Measurements from ENCODE around the gene CHMP2B. TPM values are rescaled to one million over a fixed set of nuclear protein-coding genes. Genes with fewer than 3 reads are reported as not detected.

The CHMP2B gene
- polyA plus RNA-seq (2013): 42.4 TPM

GRCh38 chr3:87227104-87227834 is at the start of gene CHMP2B:
TSS of gene CHMP2B (plus strand) at chr3:87227309. CDS start at chr3:87227523, 214 bp downstream.
- CTCF ChIA-PET: no interaction called here

GRCh38 chr3:87179642-87180041 is 47.5 kb upstream of the CHMP2B start:
- H3K4me1 ChIP-seq (ENCODE audit: control extremely low read depth in 1 of 4, control insufficient read depth in 4 of 4, insufficient read depth in 4 of 4, low read length in 3 of 4): no peaks in the 10 kb centered on the region
- ChIA-PET POLR2A (no interaction called here), CTCF (no interaction called here)
- no peak overlapping the region for H3K4me3 ChIP-seq (ENCODE audit: control insufficient read depth in 1 of 7, extremely low read depth in 1 of 7, insufficient read depth in 4 of 7, low read depth in 2 of 7, low read length in 6 of 7)
- H3K36me3 ChIP-seq (ENCODE audit: control insufficient read depth in 4 of 4, insufficient read depth in 4 of 4, low read length in 3 of 4): no peaks in the 10 kb centered on the region
- DNase-seq: no peak
- H3K27me3 ChIP-seq (replicated peaks in 2 of 5; ENCODE audit: control insufficient read depth in 4 of 5, insufficient read depth in 5 of 5, low read length in 4 of 5): no peaks in the 10 kb centered on the region
- no peak overlapping the region for H3K27ac ChIP-seq (ENCODE audit: insufficient read depth in 1 of 2, low read depth in 1 of 2, low read length in 2 of 2, poor library complexity in 1 of 2, severe bottlenecking in 2 of 2)
- no peaks in the 10 kb centered on the region for H3K9me3 ChIP-seq (ENCODE audit: control extremely low read depth in 1 of 5, control insufficient read depth in 4 of 5, insufficient read depth in 2 of 5, low read depth in 1 of 5, low read length in 4 of 5)

More at GRCh38 chr3:87227104-87227834, at the start of gene CHMP2B:
- POLR2A ChIA-PET: no interaction called here
- 0% methylated on average over 54 of the region's 59 CpGs for WGBS (ENCODE audit: insufficient coverage)
- H3K27ac ChIP-seq (ENCODE audit: insufficient read depth in 1 of 2, low read depth in 1 of 2, low read length in 2 of 2, poor library complexity in 1 of 2, severe bottlenecking in 2 of 2): peak within 1 kb of the TSS; percentile 93 to 96
- no peaks in the 10 kb centered on the region for H3K27me3 ChIP-seq (replicated peaks in 2 of 5; ENCODE audit: control insufficient read depth in 4 of 5, insufficient read depth in 5 of 5, low read length in 4 of 5)
- DNase-seq: peak; percentile 94 to 98 (median 97)
- peaks cover 0 to 7% (median 0%) of the 10 kb centered on the region in 4 experiments for H3K36me3 ChIP-seq (ENCODE audit: control insufficient read depth in 4 of 4, insufficient read depth in 4 of 4, low read length in 3 of 4)
- H3K4me1 ChIP-seq (ENCODE audit: control extremely low read depth in 1 of 4, control insufficient read depth in 4 of 4, insufficient read depth in 4 of 4, low read length in 3 of 4): peaks cover 4 to 25% (median 12%) of the 10 kb centered on the region in 4 experiments
- no peaks in the 10 kb centered on the region for H3K9me3 ChIP-seq (ENCODE audit: control extremely low read depth in 1 of 5, control insufficient read depth in 4 of 5, insufficient read depth in 2 of 5, low read depth in 1 of 5, low read length in 4 of 5)
- peak within 1 kb of the TSS; percentile 80 to 99 (median 91) for H3K4me3 ChIP-seq (ENCODE audit: control insufficient read depth in 1 of 7, extremely low read depth in 1 of 7, insufficient read depth in 4 of 7, low read depth in 2 of 7, low read length in 6 of 7)

- no peaks in the 10 kb centered on the region for H3K9me3 ChIP-seq (ENCODE audit: control extremely low read depth in 1 of 5, control insufficient read depth in 4 of 5, insufficient read depth in 2 of 5, low read depth in 1 of 5, low read length in 4 of 5)
- H3K27ac ChIP-seq (ENCODE audit: insufficient read depth in 1 of 2, low read depth in 1 of 2, low read length in 2 of 2, poor library complexity in 1 of 2, severe bottlenecking in 2 of 2): no peak overlapping the region
- no peak overlapping the region for H3K4me3 ChIP-seq (ENCODE audit: control insufficient read depth in 1 of 7, extremely low read depth in 1 of 7, insufficient read depth in 4 of 7, low read depth in 2 of 7, low read length in 6 of 7)
- H3K27me3 ChIP-seq (replicated peaks in 2 of 5; ENCODE audit: control insufficient read depth in 4 of 5, insufficient read depth in 5 of 5, low read length in 4 of 5): peaks cover 0 to under 1% (median 0%) of the 10 kb centered on the region in 5 experiments
- no peak for DNase-seq
- H3K36me3 ChIP-seq (ENCODE audit: control insufficient read depth in 4 of 4, insufficient read depth in 4 of 4, low read length in 3 of 4): no peaks in the 10 kb centered on the region
- POLR2A ChIA-PET: no interaction called here
- CTCF ChIA-PET: interaction anchor here (1.3 kb wide), 1 partner anchor 14 kb away, joined by 5 read pairs; no protein-coding TSS in a partner anchor
- H3K4me1 ChIP-seq (ENCODE audit: control extremely low read depth in 1 of 4, control insufficient read depth in 4 of 4, insufficient read depth in 4 of 4, low read length in 3 of 4): no peaks in the 10 kb centered on the region
Observed at GRCh38 chr3:87181551-87181950, 45.6 kb upstream of the CHMP2B start.

GRCh38 chr3:87182023-87182422 is 45.1 kb upstream of the CHMP2B start:
- no peak overlapping the region for H3K27ac ChIP-seq (ENCODE audit: insufficient read depth in 1 of 2, low read depth in 1 of 2, low read length in 2 of 2, poor library complexity in 1 of 2, severe bottlenecking in 2 of 2)
- H3K9me3 ChIP-seq (ENCODE audit: control extremely low read depth in 1 of 5, control insufficient read depth in 4 of 5, insufficient read depth in 2 of 5, low read depth in 1 of 5, low read length in 4 of 5): no peaks in the 10 kb centered on the region
- peaks cover 0 to 2% (median 0%) of the 10 kb centered on the region in 5 experiments for H3K27me3 ChIP-seq (replicated peaks in 2 of 5; ENCODE audit: control insufficient read depth in 4 of 5, insufficient read depth in 5 of 5, low read length in 4 of 5)
- H3K4me3 ChIP-seq (ENCODE audit: control insufficient read depth in 1 of 7, extremely low read depth in 1 of 7, insufficient read depth in 4 of 7, low read depth in 2 of 7, low read length in 6 of 7): no peak overlapping the region
- no peak for DNase-seq
- no peaks in the 10 kb centered on the region for H3K4me1 ChIP-seq (ENCODE audit: control extremely low read depth in 1 of 4, control insufficient read depth in 4 of 4, insufficient read depth in 4 of 4, low read length in 3 of 4)
- WGBS (ENCODE audit: insufficient coverage): no CpG with 5 or more reads among the region's 2 CpGs
- no peaks in the 10 kb centered on the region for H3K36me3 ChIP-seq (ENCODE audit: control insufficient read depth in 4 of 4, insufficient read depth in 4 of 4, low read length in 3 of 4)
- POLR2A ChIA-PET: no interaction called here
- CTCF ChIA-PET: interaction anchor here (1.3 kb wide), 1 partner anchor 14 kb away, joined by 5 read pairs; no protein-coding TSS in a partner anchor

GRCh38 chr3:87186608-87187159 is 40.4 kb upstream of the CHMP2B start:
- ChIA-PET CTCF (no interaction called here), POLR2A (no interaction called here)
- 100% methylated on average over 1 of the region's 2 CpGs for WGBS (ENCODE audit: insufficient coverage)
- Histone ChIP-seq H3K36me3 (ENCODE audit: control insufficient read depth in 4 of 4, insufficient read depth in 4 of 4, low read length in 3 of 4) (no peaks in the 10 kb centered on the region), H3K4me3 (ENCODE audit: control insufficient read depth in 1 of 7, extremely low read depth in 1 of 7, insufficient read depth in 4 of 7, low read depth in 2 of 7, low read length in 6 of 7) (no peak overlapping the region), H3K27me3 (replicated peaks in 2 of 5; ENCODE audit: control insufficient read depth in 4 of 5, insufficient read depth in 5 of 5, low read length in 4 of 5) (peaks cover 0 to 2% (median 0%) of the 10 kb centered on the region in 5 experiments), H3K9me3 (ENCODE audit: control extremely low read depth in 1 of 5, control insufficient read depth in 4 of 5, insufficient read depth in 2 of 5, low read depth in 1 of 5, low read length in 4 of 5) (no peaks in the 10 kb centered on the region), H3K27ac (ENCODE audit: insufficient read depth in 1 of 2, low read depth in 1 of 2, low read length in 2 of 2, poor library complexity in 1 of 2, severe bottlenecking in 2 of 2) (no peak overlapping the region), H3K4me1 (ENCODE audit: control extremely low read depth in 1 of 4, control insufficient read depth in 4 of 4, insufficient read depth in 4 of 4, low read length in 3 of 4) (no peaks in the 10 kb centered on the region)
- DNase-seq: no peak

GRCh38 chr3:87191175-87191574 is 35.9 kb upstream of the CHMP2B start:
- no peaks in the 10 kb centered on the region for H3K4me1 ChIP-seq (ENCODE audit: control extremely low read depth in 1 of 4, control insufficient read depth in 4 of 4, insufficient read depth in 4 of 4, low read length in 3 of 4)
- H3K27ac ChIP-seq (ENCODE audit: insufficient read depth in 1 of 2, low read depth in 1 of 2, low read length in 2 of 2, poor library complexity in 1 of 2, severe bottlenecking in 2 of 2): no peak overlapping the region
- no peaks in the 10 kb centered on the region for H3K36me3 ChIP-seq (ENCODE audit: control insufficient read depth in 4 of 4, insufficient read depth in 4 of 4, low read length in 3 of 4)
- peaks cover 0 to 8% (median 3%) of the 10 kb centered on the region in 5 experiments for H3K9me3 ChIP-seq (ENCODE audit: control extremely low read depth in 1 of 5, control insufficient read depth in 4 of 5, insufficient read depth in 2 of 5, low read depth in 1 of 5, low read length in 4 of 5)
- ChIA-PET POLR2A (no interaction called here), CTCF (no interaction called here)
- H3K27me3 ChIP-seq (replicated peaks in 2 of 5; ENCODE audit: control insufficient read depth in 4 of 5, insufficient read depth in 5 of 5, low read length in 4 of 5): peaks cover 0 to 2% (median 0%) of the 10 kb centered on the region in 5 experiments
- WGBS (ENCODE audit: insufficient coverage): no CpG with 5 or more reads among the region's 2 CpGs
- DNase-seq: no peak
- H3K4me3 ChIP-seq (ENCODE audit: control insufficient read depth in 1 of 7, extremely low read depth in 1 of 7, insufficient read depth in 4 of 7, low read depth in 2 of 7, low read length in 6 of 7): no peak overlapping the region

GRCh38 chr3:87191641-87192040 is 35.5 kb upstream of the CHMP2B start:
- ChIA-PET POLR2A (no interaction called here), CTCF (no interaction called here)
- H3K27me3 ChIP-seq (replicated peaks in 2 of 5; ENCODE audit: control insufficient read depth in 4 of 5, insufficient read depth in 5 of 5, low read length in 4 of 5): peaks cover 0 to under 1% (median 0%) of the 10 kb centered on the region in 5 experiments
- H3K27ac ChIP-seq (ENCODE audit: insufficient read depth in 1 of 2, low read depth in 1 of 2, low read length in 2 of 2, poor library complexity in 1 of 2, severe bottlenecking in 2 of 2): no peak overlapping the region
- no peak overlapping the region for H3K4me3 ChIP-seq (ENCODE audit: control insufficient read depth in 1 of 7, extremely low read depth in 1 of 7, insufficient read depth in 4 of 7, low read depth in 2 of 7, low read length in 6 of 7)
- H3K9me3 ChIP-seq (ENCODE audit: control extremely low read depth in 1 of 5, control insufficient read depth in 4 of 5, insufficient read depth in 2 of 5, low read depth in 1 of 5, low read length in 4 of 5): peaks cover 0 to 8% (median 3%) of the 10 kb centered on the region in 5 experiments
- no peaks in the 10 kb centered on the region for H3K36me3 ChIP-seq (ENCODE audit: control insufficient read depth in 4 of 4, insufficient read depth in 4 of 4, low read length in 3 of 4)
- H3K4me1 ChIP-seq (ENCODE audit: control extremely low read depth in 1 of 4, control insufficient read depth in 4 of 4, insufficient read depth in 4 of 4, low read length in 3 of 4): no peaks in the 10 kb centered on the region
- DNase-seq: no peak

Data from common myeloid progenitor, CD34-positive (primary cell).